ENCODE measurements around the gene TLN1. TPM values are rescaled to one million over a fixed set of nuclear protein-coding genes. Genes with fewer than 3 reads are reported as not detected.
A peak's percentile ranks its signal among the peaks of the same experiment; 100 is the strongest.

TLN1 gene
- total RNA-seq, 1 experiment from 2014 or later: 109 TPM

GRCh38 chr9:35687972-35688557 is 43.9 kb downstream of the TLN1 start:
- DNase-seq (ENCODE audit: low spot score): no peak
- H3K27me3 Mint-ChIP-seq (ENCODE audit: low read depth): no peaks in the 10 kb centered on the region
- TF ChIP-seq ZNF121 (CRISPR knock-in tag; IDR thresholded peaks at IDR 0.05): no peak
- no peak for TF ChIP-seq ZNF219 (CRISPR knock-in tag; IDR thresholded peaks at IDR 0.05; ENCODE audit: borderline replicate concordance)
- TF ChIP-seq JAZF1 (CRISPR knock-in tag; IDR thresholded peaks at IDR 0.05): no peak
- no peak for TF ChIP-seq MYBL2 (CRISPR knock-in tag; IDR thresholded peaks at IDR 0.05)
- TF ChIP-seq HMGXB4 (CRISPR knock-in tag; IDR thresholded peaks at IDR 0.05): no peak
- no peak for TF ChIP-seq NFYB (CRISPR knock-in tag; conservative IDR thresholded peaks at IDR 0.05; ENCODE audit: low read depth)
- TF ChIP-seq PREB (CRISPR knock-in tag; IDR thresholded peaks at IDR 0.05; ENCODE audit: borderline replicate concordance): no peak
- no peak for TF ChIP-seq TEAD1 (CRISPR knock-in tag; IDR thresholded peaks at IDR 0.05)
- no peak for TF ChIP-seq SMAD3 (CRISPR knock-in tag; IDR thresholded peaks at IDR 0.05; ENCODE audit: borderline replicate concordance)
- no peak for TF ChIP-seq TEAD4 (CRISPR knock-in tag; IDR thresholded peaks at IDR 0.05)
- TF ChIP-seq ZNF671 (CRISPR knock-in tag; IDR thresholded peaks at IDR 0.05): no peak
- TF ChIP-seq AFF4 (CRISPR knock-in tag; IDR thresholded peaks at IDR 0.05; ENCODE audit: borderline replicate concordance): no peak
- no peak for TF ChIP-seq GTF2I (CRISPR knock-in tag; conservative IDR thresholded peaks at IDR 0.05)
- no peak for TF ChIP-seq ELF4 (CRISPR knock-in tag; IDR thresholded peaks at IDR 0.05; ENCODE audit: low read depth)
- no peak for TF ChIP-seq FOXK1 (CRISPR knock-in tag; IDR thresholded peaks at IDR 0.05)
- no peak for TF ChIP-seq ZNF317 (CRISPR knock-in tag; IDR thresholded peaks at IDR 0.05; ENCODE audit: borderline replicate concordance, low read depth)
- TF ChIP-seq ZNF281 (CRISPR knock-in tag; IDR thresholded peaks at IDR 0.05): no peak

More at GRCh38 chr9:35687972-35688557, 43.9 kb downstream of the TLN1 start:
- H3K36me3 Mint-ChIP-seq: peaks cover 30% of the 10 kb centered on the region
- H3K4me1 Mint-ChIP-seq: peaks cover 23% of the 10 kb centered on the region
- CTCF ChIA-PET: interaction anchor here (0.7 to 6.8 kb wide), 7 partner anchors 8 to 84 kb away, joined by 3 to 49 read pairs (median 18); partner anchors contain the start of genes ARHGEF39 and CCDC107
- no peaks in the 10 kb centered on the region for H3K9me3 Mint-ChIP-seq
- peak overlapping the region; percentile 91 for H3K4me3 Mint-ChIP-seq
- H3K27ac Mint-ChIP-seq: no peak overlapping the region
- no peak for ATAC-seq
- POLR2A ChIA-PET: interaction anchor here (1.1 to 5.2 kb wide), 3 partner anchors 23 to 42 kb away, joined by 4 to 38 read pairs (median 4); partner anchors contain the start of genes ARHGEF39, CCDC107 and RMRP

Measured in WTC11 (cell line).